GM18508 (cell line): ENCODE data around the gene PKD1L1.
"Not testable (repeated sequence)": the region's sequence is repeated elsewhere in the genome, so short reads cannot be mapped to it uniquely, and the experiment has no call there.

ENCODE experiments used
- ATAC-seq: cut with Tn5 transposase; IDR thresholded peaks from one replicate; pipeline ENCODE4 v1.9.1; 2021; ENCODE audit warnings: moderate number of reproducible peaks; ENCODE audit not compliant: insufficient read depth, unreplicated experiment

Gene PKD1L1

DNA sequence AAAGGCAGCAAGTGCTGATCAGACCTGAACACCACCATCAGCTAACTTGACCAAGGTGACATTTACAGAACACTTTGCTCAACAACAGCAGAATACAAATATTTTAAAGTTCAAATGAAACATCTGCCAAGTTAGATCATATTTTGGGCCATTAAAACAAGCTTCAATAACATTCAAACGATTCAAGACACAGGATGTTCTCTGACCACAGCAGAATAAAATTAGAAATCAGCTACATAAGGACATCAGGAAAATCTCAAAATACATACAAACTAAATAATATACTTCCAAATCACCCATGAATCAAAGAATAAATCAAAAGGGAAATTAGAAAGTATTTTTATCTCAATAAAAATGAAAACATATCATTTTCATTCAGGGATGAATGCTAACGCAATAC lies 173.0 kb downstream of the PKD1L1 start:
- ATAC-seq, result no peak

DNA sequence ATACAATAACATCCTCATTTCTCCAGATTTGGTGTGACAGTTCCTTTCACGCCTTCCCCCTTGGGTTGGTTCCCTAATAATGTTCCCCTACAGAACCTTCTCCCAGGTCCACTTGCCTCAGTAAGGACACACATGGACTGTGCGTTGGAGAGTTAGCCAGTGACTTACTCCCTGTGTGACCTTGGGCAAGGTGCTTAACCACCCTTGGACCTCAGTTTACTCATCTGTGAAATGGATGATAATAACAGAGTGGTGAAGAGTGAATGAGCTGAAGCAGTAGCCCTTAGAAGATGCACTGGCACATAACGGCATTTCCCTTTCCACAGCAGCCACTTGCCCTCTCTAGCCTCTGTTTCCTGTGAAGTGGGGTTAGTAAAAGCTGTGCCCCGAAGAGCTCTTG lies 175.8 kb downstream of the PKD1L1 start:
- ATAC-seq, result no peak

DNA sequence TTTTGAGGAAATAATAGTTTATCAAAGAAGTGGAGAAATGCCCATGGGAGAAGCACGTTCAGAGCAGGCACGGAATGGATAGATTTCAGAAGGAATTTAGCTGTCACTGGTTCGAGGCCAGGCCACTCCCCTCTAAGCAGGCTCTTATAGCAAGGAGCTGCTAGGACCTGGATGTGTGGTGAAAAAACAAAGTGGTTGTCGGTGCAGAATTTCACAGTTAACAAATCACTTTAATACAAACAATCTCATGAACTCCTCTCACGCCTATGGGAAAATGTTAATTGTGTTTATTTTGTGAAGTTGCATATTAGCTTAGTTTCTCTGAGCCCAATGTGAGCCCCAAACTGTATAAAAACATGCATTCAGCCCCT lies 176.3 kb downstream of the PKD1L1 start:
- ATAC-seq, result no peak

DNA sequence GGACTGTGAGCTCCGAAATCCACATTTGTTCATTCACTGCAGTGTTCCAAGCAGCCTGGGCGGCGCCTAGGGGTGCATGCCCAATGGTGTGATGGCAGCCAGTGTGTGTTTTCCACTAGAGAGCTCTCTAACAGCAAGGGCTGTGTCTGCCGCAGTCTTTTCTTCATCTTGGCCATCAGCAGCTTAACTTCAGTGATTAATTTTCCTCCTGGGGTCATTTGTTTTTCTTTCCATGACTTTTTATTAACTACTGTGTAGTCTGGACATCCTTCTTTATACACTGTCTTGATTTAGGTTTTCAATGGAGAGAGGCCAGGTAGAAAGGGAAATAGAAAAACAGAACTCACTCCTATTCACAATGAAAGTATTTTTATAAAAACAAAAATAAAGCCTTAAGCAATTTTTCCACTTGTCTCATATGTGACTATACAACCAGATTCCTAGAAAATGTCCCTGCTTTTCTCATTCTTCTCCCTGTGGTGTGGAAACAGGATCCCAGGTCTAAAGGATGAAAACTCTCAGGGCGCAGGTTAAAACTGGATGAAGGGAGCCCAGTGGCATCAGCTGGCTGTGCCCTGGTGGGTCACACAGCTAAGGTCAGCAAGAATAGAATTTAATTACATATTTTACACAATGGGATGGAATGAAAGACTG lies 176.8 kb downstream of the PKD1L1 start:
- no peak for ATAC-seq

DNA sequence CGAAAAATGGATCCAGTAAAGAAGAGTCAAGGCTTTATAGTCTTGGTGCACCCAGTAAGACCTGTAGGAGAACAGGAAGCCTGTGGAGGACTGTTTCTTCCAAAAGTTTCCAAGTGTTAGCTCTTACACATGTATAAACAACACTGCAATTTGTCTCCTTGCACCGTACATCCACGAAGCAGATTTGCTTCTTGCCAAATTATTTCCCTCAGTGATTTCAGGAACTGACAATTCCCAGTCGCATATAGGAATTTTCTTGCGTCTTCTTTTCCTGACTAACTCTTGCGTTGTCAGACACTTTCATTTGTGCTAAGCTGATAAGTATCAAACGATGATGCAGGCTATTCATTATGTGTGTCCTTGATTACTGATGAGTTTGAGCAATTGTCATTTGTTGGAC lies 182.1 kb downstream of the PKD1L1 start:
- no peak for ATAC-seq

DNA sequence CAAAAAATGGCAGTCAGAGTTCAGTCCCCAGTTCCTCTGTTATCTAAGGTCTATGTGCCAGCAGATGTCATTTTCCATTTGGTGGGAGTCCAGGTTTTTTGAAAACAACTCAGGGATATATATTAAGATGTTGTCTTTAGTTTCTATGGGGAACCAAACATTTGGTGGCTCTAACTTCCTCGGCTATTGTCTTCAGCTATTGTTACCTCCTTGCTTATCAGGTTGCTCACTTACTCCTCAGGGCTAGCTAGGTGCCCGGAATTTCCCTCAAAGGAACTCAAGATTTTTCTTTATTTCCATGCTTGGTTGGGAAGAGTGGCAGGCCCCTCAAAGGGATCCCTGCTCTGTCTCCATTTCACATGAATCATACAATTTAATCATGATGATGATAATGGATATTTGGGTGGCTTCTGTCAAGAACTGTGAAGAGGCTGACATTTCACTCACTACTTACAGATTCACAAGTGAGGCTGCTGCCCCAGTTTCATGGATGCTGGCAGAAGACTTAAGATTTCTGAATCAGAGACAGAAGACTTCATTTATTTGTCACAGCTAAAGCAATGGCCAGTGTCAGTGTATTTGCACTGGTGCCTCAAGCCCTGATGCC lies 182.8 kb downstream of the PKD1L1 start:
- ATAC-seq, result no peak

DNA sequence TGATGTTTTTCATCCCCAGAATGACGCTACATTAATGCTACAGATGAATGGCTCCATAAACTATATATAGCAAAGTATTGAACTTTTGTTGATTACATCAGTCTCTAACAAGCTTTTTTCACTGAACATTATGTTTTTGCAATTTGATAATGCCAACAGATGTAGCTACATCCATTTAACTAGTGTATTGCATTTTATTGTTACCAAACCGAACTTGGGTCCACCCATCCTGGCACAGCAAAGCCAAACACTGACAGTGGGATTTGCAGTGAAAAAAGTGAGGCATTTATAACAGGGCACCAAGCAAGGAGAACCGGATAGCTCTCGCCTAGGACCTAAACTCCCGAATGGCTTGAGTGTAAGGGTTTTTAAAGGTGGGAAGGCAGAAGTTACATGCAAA lies 183.5 kb downstream of the PKD1L1 start:
- no peak for ATAC-seq

DNA sequence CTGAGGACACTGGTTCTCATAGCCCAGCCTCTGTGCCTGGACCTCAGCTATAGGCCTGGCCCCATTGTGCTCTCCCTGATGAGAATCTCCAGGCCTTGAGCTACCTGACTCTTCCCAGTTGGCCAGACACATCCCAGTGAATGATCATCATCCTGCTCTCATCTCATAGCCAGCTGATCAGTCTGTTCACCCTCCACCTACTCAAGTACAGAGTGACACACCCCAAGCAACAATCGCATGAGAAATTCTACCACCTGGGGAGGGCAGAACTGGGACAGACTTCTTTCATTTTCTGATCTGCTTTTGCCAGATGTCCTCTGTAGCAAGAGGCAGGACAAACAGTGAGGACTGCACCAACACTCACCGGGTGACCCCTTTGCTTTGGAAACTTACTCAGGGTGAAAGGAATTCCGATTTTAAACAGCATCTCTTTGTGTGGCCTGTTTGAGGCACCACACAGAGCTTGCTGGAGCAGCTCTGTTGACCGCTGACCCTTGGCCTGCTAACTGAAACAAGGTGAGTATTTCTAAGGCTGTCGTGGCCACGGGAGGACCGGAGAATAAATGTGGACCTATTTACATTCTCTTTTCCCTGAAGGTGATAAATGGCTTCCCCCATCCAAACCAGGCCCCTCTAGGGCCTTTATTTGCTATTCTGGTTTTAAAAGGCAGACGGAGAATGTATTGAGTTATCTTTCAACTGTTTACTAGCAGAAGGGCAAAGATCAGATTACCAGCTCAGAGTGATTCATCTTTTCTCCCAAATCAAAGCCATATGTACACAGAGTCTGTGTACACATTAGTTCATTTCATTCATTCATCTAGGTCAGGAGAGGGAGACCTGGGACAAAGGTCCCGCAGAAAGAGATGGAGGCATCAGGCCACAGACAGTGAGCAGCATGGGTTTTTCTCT lies 184.9 kb downstream of the PKD1L1 start:
- ATAC-seq, result no peak

DNA sequence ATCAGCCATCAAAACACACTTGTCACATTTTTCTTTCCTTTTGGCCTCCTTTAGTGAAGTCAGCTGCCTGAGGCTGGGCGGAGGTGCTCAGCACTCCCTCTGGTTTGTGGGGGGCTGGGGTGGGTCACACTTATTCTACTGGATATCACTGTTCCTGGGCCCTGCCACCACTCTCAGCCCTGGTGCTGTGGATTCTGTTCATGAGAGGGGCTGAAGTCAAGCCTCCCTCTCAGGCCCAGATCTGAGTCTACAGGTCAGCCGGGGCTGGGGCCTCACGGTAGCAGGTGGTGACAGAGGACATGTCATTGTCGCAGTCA lies 185.6 kb downstream of the PKD1L1 start:
- ATAC-seq, result no peak

DNA sequence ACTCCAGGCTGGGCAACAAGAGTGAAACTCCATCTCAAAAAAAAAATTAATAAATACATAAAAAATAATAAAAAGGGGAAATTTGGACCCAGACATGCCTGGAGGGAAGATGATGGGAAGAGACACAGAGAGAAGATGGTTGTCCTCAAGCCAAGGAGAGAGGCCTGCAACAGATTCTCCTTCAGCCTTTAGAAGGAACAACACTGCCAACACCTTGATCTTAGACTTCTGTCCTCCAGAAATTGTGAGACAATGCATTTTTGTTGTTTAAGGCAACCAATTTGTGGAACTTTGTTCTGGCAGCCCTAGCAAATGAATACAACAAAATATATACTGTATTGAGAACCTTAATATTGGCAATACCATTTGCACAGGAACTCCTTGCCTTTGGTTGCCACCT lies 186.1 kb downstream of the PKD1L1 start:
- no peak for ATAC-seq

DNA sequence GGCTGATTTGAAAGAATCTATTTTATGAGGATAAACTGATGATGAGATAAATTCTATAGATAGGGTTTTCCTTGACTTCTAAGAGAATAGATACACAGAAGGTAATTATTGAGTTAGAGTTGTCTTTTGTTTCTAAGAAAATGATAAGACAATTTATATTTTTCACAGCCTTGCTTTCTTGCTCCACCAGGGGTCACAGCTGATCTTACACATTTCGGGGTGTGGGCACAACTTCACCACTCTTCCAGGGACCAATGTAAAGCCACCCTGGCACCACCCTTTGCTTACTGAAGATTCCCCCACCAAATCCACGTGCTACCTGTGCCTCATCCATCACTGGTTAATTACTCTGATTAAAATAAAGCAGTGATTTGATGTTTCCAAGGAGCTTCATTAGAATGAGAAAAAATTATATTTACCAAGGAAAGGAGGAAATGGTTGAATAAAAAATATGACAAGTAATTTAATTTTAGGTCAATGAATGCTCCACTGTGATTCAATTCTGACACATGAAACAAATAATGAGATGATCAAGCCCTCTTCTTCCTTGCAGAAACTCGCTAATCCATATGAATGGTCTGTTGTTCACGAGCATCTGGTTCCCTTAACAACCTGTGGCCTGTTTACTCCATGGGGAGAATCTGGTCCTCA lies 189.1 kb downstream of the PKD1L1 start:
- no peak for ATAC-seq

DNA sequence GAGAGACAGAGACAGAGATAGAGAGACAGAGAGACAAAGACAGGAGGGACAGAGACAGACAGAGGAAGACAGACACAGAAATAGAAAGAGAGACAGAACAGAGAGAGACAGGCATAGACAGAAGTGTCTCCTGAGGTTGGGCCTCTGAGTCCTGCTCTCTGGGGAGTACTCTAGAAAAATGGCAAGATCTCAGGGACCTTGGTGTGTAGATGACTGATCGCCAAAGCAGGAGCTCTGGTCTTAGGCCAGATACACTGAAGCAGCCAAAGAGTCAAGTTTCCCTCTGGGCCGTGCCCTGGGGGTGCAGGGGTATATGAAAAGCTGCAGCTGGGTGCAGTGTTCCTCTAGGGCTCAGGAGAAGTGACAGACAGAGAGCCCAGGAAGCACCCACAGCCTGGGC lies 189.7 kb downstream of the PKD1L1 start:
- ATAC-seq, result no peak

DNA sequence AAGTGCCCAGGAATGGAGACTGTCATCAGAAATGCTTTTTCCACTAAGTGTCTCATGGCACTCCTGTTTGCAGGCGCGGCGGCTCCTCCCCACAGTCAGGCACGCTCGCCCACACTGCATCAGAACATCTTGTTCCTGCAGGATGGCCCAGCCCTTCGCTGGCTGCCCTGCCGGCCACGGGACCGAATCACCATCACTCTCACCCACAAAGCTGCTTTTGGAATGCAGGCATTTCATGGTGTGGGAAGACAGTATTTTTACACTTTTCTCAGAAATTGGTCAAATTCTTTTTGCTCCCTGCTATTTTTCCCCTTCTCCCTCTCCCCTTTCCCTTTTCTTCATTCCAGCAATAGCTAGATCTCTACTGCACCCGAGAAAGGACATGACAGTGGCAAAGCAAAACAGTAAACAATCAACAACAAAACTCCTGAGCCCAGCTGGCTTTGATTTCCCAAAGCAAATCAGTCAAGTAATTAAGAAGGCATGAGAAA lies 190.3 kb downstream of the PKD1L1 start:
- ATAC-seq, result no peak

DNA sequence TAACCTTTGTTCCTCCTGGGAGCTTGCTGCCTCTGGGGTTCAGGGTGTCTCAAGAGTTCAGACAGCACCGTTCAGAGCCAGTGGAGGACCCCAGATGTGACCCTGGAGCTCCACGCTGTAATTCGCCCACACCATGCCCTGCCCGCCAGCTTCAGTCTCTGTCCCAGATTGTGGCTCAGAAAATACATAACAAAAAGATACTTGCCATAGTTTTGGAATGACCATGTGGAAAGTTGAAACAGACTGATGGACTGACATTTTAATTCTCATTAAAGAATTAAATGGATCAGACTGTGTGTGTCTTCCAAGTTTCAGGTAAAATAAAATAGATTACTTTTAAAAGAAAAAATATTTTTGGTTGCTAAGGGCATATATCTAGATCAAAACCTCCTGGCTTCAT lies 191.6 kb downstream of the PKD1L1 start:
- no peak for ATAC-seq

DNA sequence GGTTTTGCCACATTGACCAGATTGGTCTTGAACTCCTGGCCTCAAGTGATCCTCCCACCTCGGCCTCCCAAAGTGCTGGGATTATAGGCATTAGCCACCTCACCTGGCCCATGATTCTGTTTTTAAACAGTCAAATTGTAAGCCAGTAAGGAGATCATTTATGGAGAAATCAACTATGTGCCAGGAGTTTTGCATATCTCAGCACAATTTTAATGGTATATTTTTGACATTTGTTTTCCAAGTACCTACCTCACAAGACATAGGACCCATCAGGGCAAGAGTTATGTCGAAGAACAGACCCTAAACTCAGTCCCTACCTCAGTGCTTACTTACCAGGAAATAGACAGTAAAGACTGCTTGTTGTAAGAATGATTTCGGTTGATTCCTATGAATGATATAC lies 193.0 kb downstream of the PKD1L1 start:
- no peak for ATAC-seq

DNA sequence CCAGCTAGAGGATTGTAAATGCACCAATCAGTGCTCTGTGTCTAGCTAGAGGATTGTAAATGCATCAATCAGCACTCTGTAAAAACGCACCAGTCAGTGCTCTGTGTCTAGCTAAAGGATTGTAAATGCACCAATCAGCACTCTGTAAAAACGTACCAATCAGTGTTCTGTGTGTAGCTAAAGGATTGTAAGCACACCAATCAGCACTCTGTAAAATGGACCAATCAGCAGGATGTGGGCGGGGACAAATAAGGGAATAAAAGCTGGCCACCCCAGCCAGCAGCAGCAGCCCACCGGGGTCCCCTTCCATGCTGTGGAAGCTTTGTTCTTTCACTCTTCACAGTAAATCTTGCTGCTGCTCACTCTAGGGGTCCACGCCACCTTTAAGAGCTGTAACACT lies 196.5 kb downstream of the PKD1L1 start:
- ATAC-seq, result not testable (repeated sequence)

DNA sequence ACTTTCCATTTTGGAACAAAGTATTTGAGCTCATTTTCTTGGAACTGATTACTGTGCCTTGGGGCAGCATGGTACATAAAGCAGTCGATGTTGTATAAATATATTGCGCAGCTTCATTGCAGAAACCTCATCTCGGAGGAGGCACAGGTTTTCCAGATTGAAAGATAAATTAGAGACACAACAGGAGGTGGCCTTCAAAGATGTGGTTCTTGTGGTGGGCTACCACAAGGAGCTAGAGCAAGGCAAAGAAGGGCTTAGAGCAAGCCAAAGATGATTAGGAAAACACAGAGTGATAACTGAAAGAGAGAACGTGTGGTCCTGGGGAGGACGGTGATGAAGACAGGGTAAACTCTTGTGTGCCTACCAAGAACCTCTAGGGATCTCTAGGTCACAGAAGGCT lies 197.2 kb downstream of the PKD1L1 start:
- ATAC-seq, result no peak

DNA sequence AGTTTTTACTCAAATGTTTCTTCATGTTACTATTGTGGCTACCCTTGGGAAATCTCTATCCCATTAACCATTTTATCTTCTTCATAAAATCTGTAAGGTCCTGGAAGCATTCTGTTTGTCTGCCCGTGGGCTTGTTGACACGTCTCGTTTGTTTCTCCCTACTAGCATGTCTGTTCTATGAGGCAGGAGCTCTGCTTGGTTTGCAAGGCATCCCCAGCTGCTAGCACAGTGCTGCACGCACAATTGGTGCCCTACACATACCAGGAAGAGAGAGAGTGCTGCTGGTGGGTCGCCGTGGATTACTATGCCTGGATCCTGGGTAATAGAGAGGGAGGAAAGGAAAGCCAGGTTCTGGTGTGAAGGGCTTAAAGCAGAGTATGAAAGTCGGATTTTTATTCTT lies 200.2 kb downstream of the PKD1L1 start:
- no peak for ATAC-seq

DNA sequence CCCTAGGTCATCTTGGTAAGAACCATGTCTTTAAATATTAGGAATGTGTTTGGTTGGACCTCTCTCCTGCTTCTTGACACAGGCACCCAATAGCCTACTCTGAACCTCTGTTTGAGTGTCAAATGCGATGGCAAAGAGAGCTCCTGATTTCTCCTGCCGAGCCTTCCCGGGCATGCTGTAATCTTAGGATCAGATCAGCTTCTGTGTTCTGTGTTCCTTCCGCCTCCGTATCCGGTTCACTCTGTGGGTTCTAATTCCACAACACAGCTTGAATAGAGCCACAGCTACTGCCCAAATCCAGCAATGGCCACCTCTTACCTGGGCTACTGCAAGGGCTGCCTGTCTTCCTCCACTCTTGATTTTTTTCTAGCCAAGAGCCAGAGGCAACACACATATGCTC lies 201.1 kb downstream of the PKD1L1 start:
- no peak for ATAC-seq

DNA sequence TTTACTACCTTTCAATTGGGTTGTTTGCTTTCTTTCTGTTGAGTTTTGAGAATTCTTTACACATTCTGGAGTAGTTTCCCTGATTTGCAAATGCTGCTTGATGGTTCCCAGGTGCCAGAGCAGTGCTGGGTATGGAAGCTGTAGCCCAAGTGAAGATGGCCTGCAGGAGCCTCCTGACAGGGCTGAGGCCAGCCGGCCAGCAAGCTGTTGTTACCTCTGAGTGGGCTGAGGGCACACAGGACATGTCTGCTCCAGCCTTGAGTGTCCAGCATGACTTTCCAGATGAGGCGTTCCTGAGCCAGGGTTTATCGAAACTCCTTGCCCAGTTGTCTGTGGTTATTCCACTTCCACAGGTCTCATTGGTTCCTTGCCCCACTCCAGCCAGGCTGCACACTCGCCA lies 201.8 kb downstream of the PKD1L1 start:
- ATAC-seq, result no peak

DNA sequence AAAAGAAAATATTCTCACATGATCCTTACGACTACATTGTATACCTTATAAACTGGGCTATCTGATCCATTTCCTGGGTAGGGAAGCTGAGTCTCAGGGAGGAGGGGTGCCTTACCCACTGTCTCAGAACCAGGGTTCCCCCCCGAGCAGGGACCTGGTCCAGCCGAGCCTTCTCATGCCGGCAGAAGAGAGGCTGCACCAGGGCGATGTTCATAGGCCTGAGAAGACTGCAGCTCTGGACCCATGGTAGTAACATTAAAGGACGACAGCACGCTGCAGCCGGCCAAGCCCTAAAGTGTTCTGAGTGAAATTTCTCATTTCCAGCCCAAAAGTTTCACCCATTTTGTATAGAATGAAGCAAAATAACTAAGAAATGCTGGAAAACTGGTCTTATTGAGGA lies 203.4 kb downstream of the PKD1L1 start:
- no peak for ATAC-seq
